GM12872 (cell line): ENCODE results near the gene SP7.

Experiments
- CTCF ChIP-seq: IDR thresholded peaks from 3 replicates; pipeline ENCODE4 v1.5.1; 2011; ENCODE audit warnings: low read depth, mild to moderate bottlenecking, low read length, moderate library complexity; ENCODE audit not compliant: insufficient read depth

The SP7 gene

DNA sequence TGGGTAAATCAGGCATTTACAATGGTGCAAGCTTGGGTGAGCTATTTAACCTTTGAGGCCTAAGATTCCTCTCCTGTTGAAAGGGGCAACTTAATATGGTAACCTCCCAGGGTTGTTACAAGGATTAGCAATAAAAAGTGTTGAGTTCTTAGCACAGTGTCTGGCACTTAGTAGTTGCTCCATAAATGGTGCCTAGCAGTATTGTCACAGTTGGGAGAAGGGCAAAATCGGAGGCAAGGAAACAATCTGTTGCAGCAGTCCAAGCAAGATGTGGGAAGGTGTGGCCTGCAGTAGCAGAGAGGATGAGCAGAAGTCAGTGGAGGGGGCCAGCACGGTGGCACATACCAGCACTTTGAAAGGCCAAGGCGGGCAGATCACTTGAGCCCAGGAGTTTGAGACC is 7.3 kb upstream of the SP7 start:
- TF ChIP-seq CTCF, result no peak

DNA sequence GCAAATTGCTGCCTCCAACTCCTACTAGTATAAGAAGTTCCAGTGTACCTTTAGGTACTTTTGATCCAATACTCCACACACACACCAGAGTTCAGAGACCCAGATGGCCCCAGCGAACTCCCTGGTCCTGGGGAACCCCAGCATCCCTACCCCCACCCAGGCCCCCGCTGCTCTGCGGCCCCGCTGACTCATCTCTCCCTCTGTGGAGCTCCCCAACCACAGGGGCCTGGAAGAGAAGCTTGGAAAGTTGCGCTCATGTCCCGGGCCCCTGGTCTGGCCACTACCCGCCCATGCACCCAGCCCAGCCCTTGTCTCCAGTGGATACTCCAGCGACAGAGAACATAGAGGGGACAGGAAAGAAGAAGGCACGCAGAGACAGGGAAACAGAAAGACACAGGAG is 4.2 kb upstream of the SP7 start:
- TF ChIP-seq CTCF, result no peak

GRCh38 chr12:53338916-53339315 is 2.8 kb upstream of the SP7 start:
- no peak for TF ChIP-seq CTCF

DNA sequence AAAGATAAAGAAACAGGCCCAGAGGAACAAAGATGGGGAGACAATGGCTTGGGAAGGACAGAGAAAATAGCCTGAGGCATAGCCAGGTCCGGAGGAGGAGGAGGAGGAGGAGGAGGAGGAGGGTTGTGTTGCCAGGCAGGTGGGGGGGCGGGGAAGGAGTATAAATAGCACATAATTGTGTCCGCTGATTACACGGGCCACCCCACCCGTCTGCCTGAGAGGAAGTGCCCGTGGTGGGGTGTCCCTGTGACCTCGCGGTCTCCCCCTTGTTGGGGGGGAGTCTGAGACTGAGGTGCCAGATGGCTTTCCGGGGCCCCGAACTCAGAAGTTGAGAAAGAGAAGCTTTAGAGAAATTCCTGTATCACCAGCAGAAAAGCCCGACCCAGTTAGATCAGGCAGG is 1.9 kb upstream of the SP7 start:
- TF ChIP-seq CTCF, result no peak

GRCh38 chr12:53334822-53335221 is 1.3 kb downstream of the SP7 start:
- TF ChIP-seq CTCF, result no peak

DNA sequence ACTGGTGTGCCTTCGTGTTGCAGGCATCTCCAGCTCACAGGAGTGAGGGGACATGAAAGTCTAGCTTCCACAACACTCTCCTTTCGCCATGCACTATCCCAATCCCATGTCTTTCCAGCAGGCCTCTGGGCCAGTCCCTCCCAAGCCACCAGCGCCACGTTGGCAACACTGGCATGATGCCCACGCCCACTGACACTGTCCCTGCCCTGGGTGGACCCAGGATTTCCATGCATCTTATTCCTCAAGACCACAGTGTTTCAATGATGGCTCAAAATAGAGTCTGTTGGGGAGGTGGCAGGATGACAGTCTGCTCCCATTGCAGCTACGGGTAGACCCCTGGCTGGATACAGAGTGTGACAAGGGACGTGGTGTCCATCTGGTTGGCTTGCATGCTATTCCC is 2.3 kb downstream of the SP7 start:
- no peak for TF ChIP-seq CTCF

DNA sequence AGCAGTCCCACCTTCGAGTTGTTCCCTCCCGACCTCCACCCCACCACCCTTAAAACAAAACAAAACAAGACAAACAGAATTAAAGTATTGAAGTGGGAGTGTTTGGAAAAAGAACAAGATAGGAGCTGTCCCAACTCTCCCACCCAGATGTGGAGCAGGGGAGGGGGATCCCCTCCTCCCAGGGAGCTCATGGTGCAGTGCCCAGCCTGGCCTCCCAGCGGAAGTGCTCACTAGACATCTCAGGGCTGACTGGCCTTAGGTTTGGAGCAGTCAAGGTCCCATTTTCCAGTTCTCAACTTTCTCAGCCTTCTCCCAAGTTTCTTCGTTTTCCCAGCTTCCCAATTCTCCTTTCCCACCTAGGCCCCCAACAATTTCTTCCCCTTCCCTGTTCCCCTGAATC is 2.9 kb downstream of the SP7 start:
- TF ChIP-seq CTCF, result no peak

DNA sequence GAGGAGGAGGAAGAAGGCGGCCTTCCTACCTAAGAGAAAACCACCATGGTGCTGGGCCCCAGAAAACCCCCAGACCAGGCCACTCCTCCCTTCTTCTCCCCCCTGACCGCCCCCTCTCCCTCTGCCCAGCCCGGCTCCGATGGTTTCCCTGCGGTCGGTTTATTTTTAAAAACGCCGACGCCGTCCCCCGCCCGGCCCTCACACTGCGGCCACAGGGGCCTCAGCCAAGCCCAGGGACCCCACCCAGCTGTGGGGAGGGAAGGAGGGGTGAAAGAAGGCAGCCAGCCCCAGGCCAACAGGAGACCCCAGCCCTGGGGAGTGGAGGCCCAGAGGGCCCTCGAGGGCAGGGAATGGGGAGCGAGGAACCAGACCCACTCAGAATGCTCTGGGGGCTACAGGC is 3.4 kb downstream of the SP7 start:
- TF ChIP-seq CTCF, result no peak
